Endometrium (tissue), 2 donors: Measurements from ENCODE around the gene MED13.
"Not testable (repeated sequence)": the region's sequence is repeated elsewhere in the genome, so short reads cannot be mapped to it uniquely, and the experiment has no call there.

Source experiments
- FAIRE-seq: peaks from 2 replicates; lab custom pipeline; 2012; peaks lifted over from hg19 to GRCh38; lab: Jason Lieb, UNC
- donor health status: control.
- donor health status: control.

Gene MED13

GRCh38 chr17:62086737-62087136 lies 21.7 kb upstream of the MED13 start:
- no peak for FAIRE-seq

GRCh38 chr17:62085511-62086408 lies 20.7 kb upstream of the MED13 start:
- FAIRE-seq, result no peak

- FAIRE-seq, result no peak
Measured at GRCh38 chr17:62084585-62084984, 19.5 kb upstream of the MED13 start.

- no peak for FAIRE-seq
Measured at GRCh38 chr17:62083651-62084050, 18.6 kb upstream of the MED13 start.

- no peak for FAIRE-seq
Measured at GRCh38 chr17:62080647-62081046, 15.6 kb upstream of the MED13 start.

- FAIRE-seq, result no peak
Measured at GRCh38 chr17:62078009-62078408, 12.9 kb upstream of the MED13 start.

- no peak for FAIRE-seq
Measured at GRCh38 chr17:62076864-62077788, 12.0 kb upstream of the MED13 start.

- no peak for FAIRE-seq
Measured at GRCh38 chr17:62075308-62075815, 10.3 kb upstream of the MED13 start.

- no peak for FAIRE-seq
Measured at GRCh38 chr17:62073993-62074392, 8.9 kb upstream of the MED13 start.

GRCh38 chr17:62072855-62073254 lies 7.8 kb upstream of the MED13 start:
- FAIRE-seq, result not testable (repeated sequence)

GRCh38 chr17:62070900-62071299 lies 5.8 kb upstream of the MED13 start:
- no peak for FAIRE-seq

GRCh38 chr17:62067165-62068145 lies 2.4 kb upstream of the MED13 start:
- FAIRE-seq, result no peak

- peak; percentile 94 for FAIRE-seq
Measured at GRCh38 chr17:62065611-62066468, 762 bp upstream of the MED13 start.

- no peak for FAIRE-seq
Measured at GRCh38 chr17:62064029-62064790, 868 bp downstream of the MED13 start.

GRCh38 chr17:62062944-62063343 lies 2.1 kb downstream of the MED13 start:
- FAIRE-seq, result no peak

- FAIRE-seq, result no peak
Measured at GRCh38 chr17:62062302-62062701, 2.8 kb downstream of the MED13 start.

GRCh38 chr17:62059414-62059813 lies 5.7 kb downstream of the MED13 start:
- no peak for FAIRE-seq

- FAIRE-seq, result no peak
Measured at GRCh38 chr17:62058611-62059010, 6.5 kb downstream of the MED13 start.

GRCh38 chr17:62057696-62058095 lies 7.4 kb downstream of the MED13 start:
- FAIRE-seq, result no peak
